B cell (primary cell): ENCODE results near the gene VSIG10L. TPM values are rescaled to one million over a fixed set of nuclear protein-coding genes. Genes with fewer than 3 reads are reported as not detected.

Experiments used
- ATAC-seq: fragments of 200-7000 bp; cut with Tn5 transposase; one replicate; pipeline ENCODE4 v1.10.0; 2021; ENCODE audit warnings: low read depth, mild to moderate bottlenecking, moderate number of reproducible peaks, moderate library complexity
- CTCF ChIA-PET: fragments of 350-600 bp; sonication (Branson Sonifier 250); formaldehyde crosslinking; loops from one replicate; lab custom pipeline; 2021; ENCODE audit warnings: antibody characterized with exemption, inconsistent platforms; lab: Charles Lee
- POLR2A ChIA-PET: fragments of 350-600 bp; sonication (Branson Sonifier 250); formaldehyde crosslinking; loops from one replicate; lab custom pipeline; 2021; ENCODE audit warnings: antibody characterized with exemption; lab: Charles Lee
- DNase-seq: peaks from one replicate; pipeline ENCODE4 v3.0.0; 2013
- H2AFZ ChIP-seq: 2 replicates; pipeline ENCODE4 v1.6.1; 2012; ENCODE audit warnings: mild to moderate bottlenecking, low read depth, low read length; ENCODE audit not compliant: insufficient read depth, poor library complexity, severe bottlenecking
- H3K27ac ChIP-seq, 2 donors: 1 replicate in 1 of 2; 2 replicates in 1 of 2; pipeline ENCODE4 v1.5.1; 2012 to 2013; ENCODE audit warnings: low read length in 2 of 2, mild to moderate bottlenecking in 2 of 2, moderate library complexity in 1 of 2
- H3K27me3 ChIP-seq, 4 experiments: fragments of 200-600 bp in 1 of 4; sonication (generic) in 1 of 4; replicated peaks in 1 of 4; 1 replicate in 2 of 4; 2 replicates in 2 of 4; pipeline versions ENCODE4 v1.6.1 to v1.7.0; 2013 to 2016; ENCODE audit warnings: low read length in 3 of 4, mild to moderate bottlenecking in 2 of 4, mixed read lengths in 1 of 4, moderate library complexity in 1 of 4; ENCODE audit not compliant: insufficient read depth in 4 of 4, control insufficient read depth in 3 of 4; ENCODE audit errors: control extremely low read depth in 1 of 4
- H3K36me3 ChIP-seq, 2 experiments: replicated peaks in 1 of 2; 1 replicate in 1 of 2; 2 replicates in 1 of 2; pipeline versions ENCODE4 v1.6.1 to v1.7.1; 2013; ENCODE audit warnings: low read length in 1 of 2; ENCODE audit not compliant: insufficient read depth in 2 of 2, control insufficient read depth in 1 of 2; ENCODE audit errors: control extremely low read depth in 1 of 2, extremely low read depth in 1 of 2
- H3K4me1 ChIP-seq, 2 donors: fragments of 200-600 bp in 1 of 2; sonication (generic) in 1 of 2; 1 replicate in 1 of 2; 2 replicates in 1 of 2; pipeline versions ENCODE4 v1.5.1 to v1.6.1; 2013 to 2017; ENCODE audit warnings: low read length in 2 of 2; ENCODE audit not compliant: control insufficient read depth in 2 of 2, insufficient read depth in 2 of 2
- H3K4me2 ChIP-seq: replicated peaks from 2 replicates; pipeline ENCODE3; 2012; ENCODE audit warnings: mild to moderate bottlenecking, low read depth, low read length; ENCODE audit not compliant: poor library complexity, severe bottlenecking
- H3K4me3 ChIP-seq, 5 experiments: fragments of 200-600 bp in 1 of 5; sonication (generic) in 1 of 5; 1 replicate in 3 of 5; 2 replicates in 2 of 5; pipeline versions ENCODE4 v1.5.1 to v1.7.0; 2011 to 2016; ENCODE audit warnings: low read length in 4 of 5, mild to moderate bottlenecking in 4 of 5, low read depth in 2 of 5, control low read depth in 1 of 5, moderate library complexity in 1 of 5; ENCODE audit not compliant: insufficient read depth in 1 of 5; ENCODE audit errors: control extremely low read depth in 1 of 5, extremely low read depth in 1 of 5
- H3K79me2 ChIP-seq: fragments of 200-600 bp; sonication (generic); one replicate; pipeline ENCODE4 v1.6.0; 2016; ENCODE audit warnings: low read length; ENCODE audit not compliant: control insufficient read depth, insufficient read depth
- H3K9ac ChIP-seq: fragments of 200-600 bp; sonication (generic); 2 replicates; pipeline ENCODE4 v1.6.1; 2017; ENCODE audit warnings: mild to moderate bottlenecking, low read length, moderate library complexity
- H3K9me3 ChIP-seq, 3 donors: one replicate each; pipeline versions ENCODE4 v1.6.1 to v1.7.1; 2013; ENCODE audit warnings: low read length in 2 of 3; ENCODE audit not compliant: control insufficient read depth in 2 of 3, insufficient read depth in 1 of 3; ENCODE audit errors: control extremely low read depth in 1 of 3
- H4K20me1 ChIP-seq: 2 replicates; pipeline ENCODE4 v1.6.0; 2012; ENCODE audit warnings: mild to moderate bottlenecking, low read length; ENCODE audit not compliant: insufficient read depth, control insufficient read depth, poor library complexity, severe bottlenecking
- H3K27ac Mint-ChIP-seq: one replicate; pipeline ENCODE4 v1.8.0; 2021; ENCODE audit warnings: mixed read lengths
- H3K27me3 Mint-ChIP-seq: one replicate; pipeline ENCODE4 v1.8.0; 2021; ENCODE audit warnings: mixed read lengths
- H3K4me1 Mint-ChIP-seq: one replicate; pipeline ENCODE4 v1.8.0; 2021; ENCODE audit warnings: mixed read lengths
- H3K4me3 Mint-ChIP-seq: one replicate; pipeline ENCODE4 v1.8.0; 2021; ENCODE audit warnings: mixed read lengths
- H3K9me3 Mint-ChIP-seq: one replicate; pipeline ENCODE4 v1.8.0; 2022; ENCODE audit warnings: mixed read lengths; ENCODE audit not compliant: insufficient read depth
- CTCF ChIP-seq: fragments of 200-600 bp; IDR thresholded peaks from one replicate; pipeline ENCODE4 v1.8.0; 2022; ENCODE audit warnings: antibody characterized with exemption, mild to moderate bottlenecking
- EZH2 ChIP-seq: IDR thresholded peaks from 2 replicates; pipeline ENCODE4 v1.6.1; 2012; ENCODE audit warnings: borderline replicate concordance, low read depth, mild to moderate bottlenecking, moderate library complexity, low read length; ENCODE audit not compliant: insufficient read depth, poor library complexity, severe bottlenecking
- WGBS: methylation state at CpG from one replicate; pipeline ENCODE4 v1.1.5; 2013; ENCODE audit warnings: missing lambda C conversion rate; ENCODE audit not compliant: insufficient coverage; 5-methylcytosine and 5-hydroxymethylcytosine counted together
- intact Hi-C: fragments of 100-400 bp; cut with micrococcal nuclease; formaldehyde crosslinking; loops from one replicate; pipeline ENCODE4 v1.10.0; 2022
- polyA plus RNA-seq: library from polyadenylated mRNA; depleted of rRNA; stranded (reverse); fragments of >200 nt; gene quantifications from 2 replicates; pipeline ENCODE4 v1.2.3, GENCODE V29; 2012
- total RNA-seq, 2 donors: library from RNA; stranded (reverse); fragments of 120-200 nt in 1 of 2; gene quantifications; 1 replicate in 1 of 2; 2 replicates in 1 of 2; pipeline versions ENCODE4 v1.2.3 to v1.2.4, GENCODE V29; 2013 to 2022

VSIG10L gene
- total and polyA plus RNA-seq, 2 donors (not counting 1 experiment from before 2014, with no cell fraction given): 1.3 to 1.7 TPM

- Mint-ChIP-seq H3K4me1 (peaks cover 10% of the 10 kb centered on the region), H3K27ac (no peak overlapping the region), H3K27me3 (peaks cover 43% of the 10 kb centered on the region), H3K9me3 (peaks cover 4% of the 10 kb centered on the region), H3K4me3 (no peak overlapping the region)
- DNase-seq (no peak), ATAC-seq (no peak)
- H2AFZ ChIP-seq: no peak overlapping the region
- ChIA-PET CTCF (no interaction called here), POLR2A (no interaction called here)
- peaks cover 12 to 20% of the 10 kb centered on the region in 2 donors for H3K4me1 ChIP-seq
- no peak overlapping the region for H3K4me3 ChIP-seq
- WGBS: 100% methylated on average over 3 of the region's 4 CpGs
- H3K27me3 ChIP-seq: peaks cover 0 to 50% (median 28%) of the 10 kb centered on the region in 4 experiments
- H3K4me2 ChIP-seq: no peak overlapping the region
- intact Hi-C loops: no loop called here
- no peak overlapping the region for H3K27ac ChIP-seq
- H4K20me1 ChIP-seq: no peaks in the 10 kb centered on the region
- TF ChIP-seq EZH2 (no peak), CTCF (no peak)
- H3K9me3 ChIP-seq: peaks cover 0 to 32% (median 3%) of the 10 kb centered on the region in 3 donors
- no peak overlapping the region for H3K9ac ChIP-seq
- H3K36me3 ChIP-seq: no peaks in the 10 kb centered on the region
- no peaks in the 10 kb centered on the region for H3K79me2 ChIP-seq
Observed at GRCh38 chr19:51330366-51330765, 11.6 kb downstream of the VSIG10L start.

- H3K9me3 ChIP-seq: peaks cover 0 to 32% (median 3%) of the 10 kb centered on the region in 3 donors
- H2AFZ ChIP-seq: no peak overlapping the region
- H3K9ac ChIP-seq: no peak overlapping the region
- Mint-ChIP-seq H3K9me3 (peaks cover 4% of the 10 kb centered on the region), H3K27ac (no peak overlapping the region), H3K4me1 (peaks cover 11% of the 10 kb centered on the region), H3K4me3 (no peak overlapping the region), H3K27me3 (peaks cover 50% of the 10 kb centered on the region)
- H4K20me1 ChIP-seq: no peaks in the 10 kb centered on the region
- TF ChIP-seq EZH2: no peak
- no peak for TF ChIP-seq CTCF
- no peak overlapping the region for H3K27ac ChIP-seq
- ATAC-seq (no peak), DNase-seq (no peak)
- H3K4me1 ChIP-seq: peaks cover 12 to 20% of the 10 kb centered on the region in 2 donors
- no peak overlapping the region for H3K4me3 ChIP-seq
- peaks cover 0 to 53% (median 29%) of the 10 kb centered on the region in 4 experiments for H3K27me3 ChIP-seq
- intact Hi-C loops: no loop called here
- H3K4me2 ChIP-seq: no peak overlapping the region
- H3K36me3 ChIP-seq: no peaks in the 10 kb centered on the region
- no peaks in the 10 kb centered on the region for H3K79me2 ChIP-seq
- 81% methylated on average over 5 of the region's 5 CpGs for WGBS
- ChIA-PET CTCF (no interaction called here), POLR2A (no interaction called here)
Observed at GRCh38 chr19:51329411-51329810, 12.5 kb downstream of the VSIG10L start.
